ENCODE measurements around the gene NAA40.

GRCh38 chr11:63892228-63892627, 46.6 kb upstream of the NAA40 start:
- TF ChIP-seq CTCF (IDR thresholded peaks at IDR 0.05), result no peak
- TF ChIP-seq POLR2A (IDR thresholded peaks at IDR 0.05), result no peak

Data from Peyer's patch (tissue), 4 donors.